Calu3 (cell line): ENCODE data around the gene MYO18B. TPM values are rescaled to one million over a fixed set of nuclear protein-coding genes. Genes with fewer than 3 reads are reported as not detected.

ENCODE experiments used
- BruUV-seq: library from RNA; stranded (reverse); fragments of 400-500 nt; replicated peaks from 2 replicates; lab custom pipeline; 2021; lab: Mats Ljungman, UMichigan
- CTCF ChIA-PET: fragments of 300-600 bp; sonication (Branson Sonifier 250); formaldehyde crosslinking; loops from one replicate; lab custom pipeline; 2022; ENCODE audit warnings: antibody characterized with exemption; lab: Charles Lee
- DNase-seq: peaks from one replicate; pipeline ENCODE4 v3.0.0; 2022
- H3K27ac Mint-ChIP-seq: one replicate; pipeline ENCODE4 v1.8.0; 2022; ENCODE audit warnings: mixed read lengths; ENCODE audit not compliant: unreplicated experiment
- H3K27me3 Mint-ChIP-seq: one replicate; pipeline ENCODE4 v1.8.0; 2022; ENCODE audit warnings: mixed read lengths; ENCODE audit not compliant: unreplicated experiment
- H3K36me3 Mint-ChIP-seq: one replicate; pipeline ENCODE4 v1.8.0; 2022; ENCODE audit warnings: mild to moderate bottlenecking, moderate library complexity, mixed read lengths; ENCODE audit not compliant: insufficient read depth, unreplicated experiment
- H3K4me1 Mint-ChIP-seq: one replicate; pipeline ENCODE4 v1.8.0; 2022; ENCODE audit warnings: mild to moderate bottlenecking, low read depth, mixed read lengths; ENCODE audit not compliant: unreplicated experiment
- H3K4me3 Mint-ChIP-seq: one replicate; pipeline ENCODE4 v1.8.0; 2022; ENCODE audit warnings: mild to moderate bottlenecking, low read depth, moderate library complexity, mixed read lengths; ENCODE audit not compliant: unreplicated experiment
- H3K9me3 Mint-ChIP-seq: one replicate; pipeline ENCODE4 v1.8.0; 2022; ENCODE audit warnings: low read depth, mixed read lengths; ENCODE audit not compliant: unreplicated experiment
- intact Hi-C: fragments of 100-400 bp; cut with micrococcal nuclease; formaldehyde crosslinking; loops from one replicate; pipeline ENCODE4 v1.10.0; 2022; ENCODE audit not compliant: unreplicated experiment
- total RNA-seq: library from RNA; stranded (reverse); gene quantifications from 2 replicates; pipeline ENCODE4 v1.2.3, GENCODE V29; 2022
- TF ChIP-seq, protein P1 (sequence below): fragments of 200-600 bp; IDR thresholded peaks from one replicate; pipeline ENCODE4 v1.8.0; 2022; ENCODE audit warnings: antibody characterized with exemption; ENCODE audit not compliant: unreplicated experiment

MYO18B gene
- total RNA-seq, 1 experiment from 2014 or later: 0.59 TPM

DNA sequence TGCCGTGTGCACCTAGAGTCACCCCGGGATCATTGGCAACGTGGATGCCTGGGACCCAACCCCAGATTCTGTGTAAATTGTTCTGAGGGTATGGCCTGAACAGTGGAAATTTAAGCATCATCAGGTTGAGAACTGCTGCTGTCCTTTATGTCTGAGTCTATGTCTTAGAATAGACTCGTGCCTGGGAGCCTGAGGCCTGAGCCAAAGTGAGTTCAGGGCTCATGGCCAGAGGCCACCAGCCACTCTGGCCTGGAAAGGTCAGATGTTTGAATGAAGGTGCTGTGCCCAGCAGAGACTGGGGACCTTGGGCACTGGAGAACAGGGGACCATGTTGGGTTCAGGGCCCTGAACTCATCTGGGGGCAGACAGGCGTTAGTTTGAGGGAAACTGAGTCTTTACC is 91.1 kb downstream of the MYO18B start:
- no peaks in the 10 kb centered on the region for H3K9me3 Mint-ChIP-seq
- H3K27me3 Mint-ChIP-seq: peaks cover 75% of the 10 kb centered on the region
- CTCF ChIA-PET: no interaction called here
- no TSS peak for BruUV-seq
- no peaks in the 10 kb centered on the region for H3K4me1 Mint-ChIP-seq
- TF ChIP-seq, protein P1, sequence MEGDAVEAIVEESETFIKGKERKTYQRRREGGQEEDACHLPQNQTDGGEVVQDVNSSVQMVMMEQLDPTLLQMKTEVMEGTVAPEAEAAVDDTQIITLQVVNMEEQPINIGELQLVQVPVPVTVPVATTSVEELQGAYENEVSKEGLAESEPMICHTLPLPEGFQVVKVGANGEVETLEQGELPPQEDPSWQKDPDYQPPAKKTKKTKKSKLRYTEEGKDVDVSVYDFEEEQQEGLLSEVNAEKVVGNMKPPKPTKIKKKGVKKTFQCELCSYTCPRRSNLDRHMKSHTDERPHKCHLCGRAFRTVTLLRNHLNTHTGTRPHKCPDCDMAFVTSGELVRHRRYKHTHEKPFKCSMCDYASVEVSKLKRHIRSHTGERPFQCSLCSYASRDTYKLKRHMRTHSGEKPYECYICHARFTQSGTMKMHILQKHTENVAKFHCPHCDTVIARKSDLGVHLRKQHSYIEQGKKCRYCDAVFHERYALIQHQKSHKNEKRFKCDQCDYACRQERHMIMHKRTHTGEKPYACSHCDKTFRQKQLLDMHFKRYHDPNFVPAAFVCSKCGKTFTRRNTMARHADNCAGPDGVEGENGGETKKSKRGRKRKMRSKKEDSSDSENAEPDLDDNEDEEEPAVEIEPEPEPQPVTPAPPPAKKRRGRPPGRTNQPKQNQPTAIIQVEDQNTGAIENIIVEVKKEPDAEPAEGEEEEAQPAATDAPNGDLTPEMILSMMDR: no peak
- intact Hi-C loops: no loop called here
- no peaks in the 10 kb centered on the region for H3K36me3 Mint-ChIP-seq
- H3K27ac Mint-ChIP-seq: no peak overlapping the region
- no peak for DNase-seq
- H3K4me3 Mint-ChIP-seq: no peak overlapping the region

DNA sequence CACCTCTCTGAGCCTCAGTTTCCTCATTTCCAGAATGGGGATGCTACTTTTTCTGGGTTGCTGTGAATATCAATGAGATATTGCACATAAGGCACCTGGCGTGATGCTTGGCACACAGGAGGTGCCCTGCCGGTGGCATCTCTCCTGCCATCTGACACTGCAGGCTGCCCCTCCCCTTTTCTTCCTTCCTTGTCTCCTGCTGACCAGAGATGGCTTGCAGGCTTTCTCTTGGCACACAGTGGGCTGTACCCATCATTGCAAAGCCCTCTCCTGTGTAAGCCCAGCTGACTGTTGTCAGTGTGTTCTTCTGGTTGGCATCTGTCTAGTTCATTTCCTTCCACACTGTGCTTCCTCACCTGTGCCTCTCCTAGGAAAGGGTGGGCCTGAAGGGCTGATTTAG is 91.7 kb downstream of the MYO18B start:
- Mint-ChIP-seq H3K27ac (no peak overlapping the region), H3K9me3 (no peaks in the 10 kb centered on the region), H3K4me1 (no peaks in the 10 kb centered on the region), H3K27me3 (peaks cover 72% of the 10 kb centered on the region), H3K4me3 (no peak overlapping the region), H3K36me3 (no peaks in the 10 kb centered on the region)
- intact Hi-C loops: no loop called here
- no TSS peak for BruUV-seq
- TF ChIP-seq, protein P1: no peak
- DNase-seq: no peak
- CTCF ChIA-PET: no interaction called here

DNA sequence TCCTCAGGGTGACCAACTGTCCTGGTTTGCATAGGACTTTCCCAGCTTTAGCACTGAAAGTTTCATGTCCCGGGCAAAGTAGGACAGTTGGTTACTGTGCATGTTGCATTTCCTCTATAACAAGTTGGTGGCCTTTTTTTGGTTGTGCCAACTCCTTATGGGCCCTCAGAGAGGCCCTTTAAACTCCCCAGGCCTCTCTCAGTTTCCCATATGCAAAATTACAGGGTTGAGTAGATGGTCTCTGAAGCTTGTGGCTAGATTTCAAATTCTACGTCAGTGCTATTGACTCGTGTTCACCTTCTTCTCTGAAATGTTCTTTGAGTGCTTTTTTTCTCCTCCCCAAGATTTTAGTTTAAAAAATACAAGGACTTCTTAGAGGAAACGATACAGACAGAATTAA is 92.5 kb downstream of the MYO18B start:
- no peaks in the 10 kb centered on the region for H3K36me3 Mint-ChIP-seq
- no peaks in the 10 kb centered on the region for H3K9me3 Mint-ChIP-seq
- intact Hi-C loops: no loop called here
- H3K27ac Mint-ChIP-seq: no peak overlapping the region
- TF ChIP-seq, protein P1: no peak
- CTCF ChIA-PET: interaction anchor here (0.7 kb wide), 1 partner anchor 771 kb away, joined by 3 read pairs; no protein-coding TSS in a partner anchor
- DNase-seq: no peak
- no peak overlapping the region for H3K4me3 Mint-ChIP-seq
- BruUV-seq: no TSS peak
- H3K4me1 Mint-ChIP-seq: no peaks in the 10 kb centered on the region
- H3K27me3 Mint-ChIP-seq: peaks cover 75% of the 10 kb centered on the region

DNA sequence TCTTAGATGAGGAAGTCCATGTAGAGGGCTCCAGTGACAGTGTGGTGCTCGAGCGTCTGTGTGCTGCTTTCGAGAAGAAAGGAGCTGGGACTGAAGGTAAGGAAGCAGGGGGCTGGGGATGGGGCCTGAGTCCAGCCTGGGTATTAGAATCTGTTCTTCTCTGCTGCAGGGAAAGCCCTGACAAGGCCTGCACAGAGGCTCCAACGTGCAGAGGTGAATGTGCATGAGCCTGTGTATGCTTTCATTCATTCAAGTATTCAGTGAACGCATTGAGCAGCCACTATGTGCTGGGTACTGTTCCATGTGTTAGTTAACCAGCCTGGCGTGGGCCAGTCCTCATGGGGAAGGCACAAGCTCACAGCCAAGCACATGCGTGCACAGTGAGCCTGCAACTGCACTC is 93.4 kb downstream of the MYO18B start:
- Mint-ChIP-seq H3K36me3 (no peaks in the 10 kb centered on the region), H3K4me3 (no peak overlapping the region), H3K27me3 (peaks cover 84% of the 10 kb centered on the region), H3K27ac (no peak overlapping the region), H3K4me1 (no peaks in the 10 kb centered on the region), H3K9me3 (no peaks in the 10 kb centered on the region)
- intact Hi-C loops: no loop called here
- BruUV-seq: no TSS peak
- DNase-seq: no peak
- CTCF ChIA-PET: no interaction called here
- TF ChIP-seq, protein P1: no peak
